GM12874 (cell line): Measurements from ENCODE around the gene SKAP2.

ENCODE experiments used
- TF ChIP-seq, protein P1 (sequence below): IDR thresholded peaks from 2 replicates; pipeline ENCODE4 v1.5.1; 2011; ENCODE audit warnings: low read depth, mild to moderate bottlenecking, control low read depth, low read length, moderate library complexity; ENCODE audit not compliant: insufficient read depth

The SKAP2 gene

GRCh38 chr7:26862834-26863233 is 1.6 kb downstream of the SKAP2 start:
- TF ChIP-seq, protein P1, sequence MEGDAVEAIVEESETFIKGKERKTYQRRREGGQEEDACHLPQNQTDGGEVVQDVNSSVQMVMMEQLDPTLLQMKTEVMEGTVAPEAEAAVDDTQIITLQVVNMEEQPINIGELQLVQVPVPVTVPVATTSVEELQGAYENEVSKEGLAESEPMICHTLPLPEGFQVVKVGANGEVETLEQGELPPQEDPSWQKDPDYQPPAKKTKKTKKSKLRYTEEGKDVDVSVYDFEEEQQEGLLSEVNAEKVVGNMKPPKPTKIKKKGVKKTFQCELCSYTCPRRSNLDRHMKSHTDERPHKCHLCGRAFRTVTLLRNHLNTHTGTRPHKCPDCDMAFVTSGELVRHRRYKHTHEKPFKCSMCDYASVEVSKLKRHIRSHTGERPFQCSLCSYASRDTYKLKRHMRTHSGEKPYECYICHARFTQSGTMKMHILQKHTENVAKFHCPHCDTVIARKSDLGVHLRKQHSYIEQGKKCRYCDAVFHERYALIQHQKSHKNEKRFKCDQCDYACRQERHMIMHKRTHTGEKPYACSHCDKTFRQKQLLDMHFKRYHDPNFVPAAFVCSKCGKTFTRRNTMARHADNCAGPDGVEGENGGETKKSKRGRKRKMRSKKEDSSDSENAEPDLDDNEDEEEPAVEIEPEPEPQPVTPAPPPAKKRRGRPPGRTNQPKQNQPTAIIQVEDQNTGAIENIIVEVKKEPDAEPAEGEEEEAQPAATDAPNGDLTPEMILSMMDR: no peak

- TF ChIP-seq, protein P1: no peak
These were observed 3.3 kb downstream of the SKAP2 start for GRCh38 chr7:26861050-26861449.

DNA sequence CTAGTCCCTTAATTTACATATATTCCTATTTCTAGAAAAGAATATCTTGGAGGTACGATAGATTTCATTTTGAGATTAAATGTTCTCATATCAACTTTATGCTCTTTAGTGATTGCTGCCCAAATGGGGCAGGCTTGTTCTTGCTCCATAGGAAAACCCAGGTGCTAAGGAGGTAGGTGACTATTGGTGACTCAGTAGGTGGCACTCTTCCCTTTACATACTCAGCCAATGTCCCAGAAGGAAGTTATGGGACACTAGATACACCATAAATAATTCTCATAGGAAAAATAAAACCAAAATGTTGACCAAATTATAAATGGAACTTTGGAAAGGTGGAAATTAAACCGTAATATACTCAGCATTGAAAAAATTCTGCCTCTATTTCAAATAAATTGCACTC is 4.0 kb downstream of the SKAP2 start:
- TF ChIP-seq, protein P1: no peak

GRCh38 chr7:26859720-26860119 is 4.7 kb downstream of the SKAP2 start:
- TF ChIP-seq, protein P1: no peak

GRCh38 chr7:26858735-26859134 is 5.7 kb downstream of the SKAP2 start:
- TF ChIP-seq, protein P1: no peak

DNA sequence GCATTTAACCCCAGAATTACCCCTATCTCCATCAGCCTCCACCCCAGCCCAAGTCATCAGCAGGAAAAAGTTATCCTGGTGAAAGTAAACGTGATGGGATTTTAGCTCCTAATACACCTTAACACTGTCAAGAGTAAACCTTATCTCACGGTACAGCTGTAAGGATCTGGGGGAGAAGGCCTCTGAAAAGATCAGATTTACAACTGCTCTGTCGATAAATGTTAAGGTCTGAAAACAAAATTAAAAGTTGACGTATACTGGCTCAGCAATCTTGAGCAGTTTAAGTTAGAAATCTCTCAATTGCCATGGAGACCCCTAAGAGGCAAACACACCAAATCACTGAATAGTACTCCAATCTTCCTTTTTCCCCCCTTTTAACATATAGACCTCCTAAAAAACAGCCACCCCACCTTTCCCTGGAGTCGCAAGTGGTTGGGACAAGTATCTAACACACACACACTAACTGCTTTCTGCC is 6.1 kb downstream of the SKAP2 start:
- TF ChIP-seq, protein P1: no peak

- TF ChIP-seq, protein P1: no peak
These were observed 6.7 kb downstream of the SKAP2 start for GRCh38 chr7:26857506-26858240.

- TF ChIP-seq, protein P1: no peak
These were observed 7.3 kb downstream of the SKAP2 start for GRCh38 chr7:26857170-26857505.
